ENCODE measurements around the gene SLC15A2. TPM values are rescaled to one million over a fixed set of nuclear protein-coding genes. Genes with fewer than 3 reads are reported as not detected.

Gene SLC15A2
- total RNA-seq, 2 donors from 2014 or later = 0.73 to 2.1 TPM

GRCh38 chr3:121942116-121942786 lies 48.0 kb downstream of the SLC15A2 start:
- H3K4me3 ChIP-seq (ENCODE audit: low read length) = no peak overlapping the region
- no peak for DNase-seq
- peaks cover 5% of the 10 kb centered on the region for H3K4me1 Mint-ChIP-seq
- no peaks in the 10 kb centered on the region for H3K4me1 ChIP-seq (ENCODE audit: control insufficient read depth, insufficient read depth, low read length)
- WGBS, 2 experiments (ENCODE audit: insufficient coverage in 1 of 2, insufficient read length in 1 of 2) = 96 to 100% methylated on average over 3 to 4 of the region's 4 CpGs
- no peak overlapping the region for H3K4me3 Mint-ChIP-seq
- H3K36me3 ChIP-seq (ENCODE audit: control insufficient read depth, insufficient read depth, low read length) = no peaks in the 10 kb centered on the region
- peaks cover 9% of the 10 kb centered on the region for H3K9me3 Mint-ChIP-seq
- peaks cover 11% of the 10 kb centered on the region for H3K36me3 Mint-ChIP-seq (ENCODE audit: low read depth)
- H3K9ac ChIP-seq (ENCODE audit: extremely low read depth, low read length, poor library complexity, severe bottlenecking) = no peak overlapping the region
- no peaks in the 10 kb centered on the region for H3K27me3 ChIP-seq (ENCODE audit: control insufficient read depth, insufficient read depth, low read length, poor library complexity, severe bottlenecking)
- TF ChIP-seq CTCF (conservative IDR thresholded peaks at IDR 0.05) = no peak
- no peak overlapping the region for H3K27ac ChIP-seq (ENCODE audit: low read depth, low read length)
- H3K27ac Mint-ChIP-seq = no peak overlapping the region
- no peaks in the 10 kb centered on the region for H3K9me3 ChIP-seq (ENCODE audit: control insufficient read depth, low read length)
- H3K27me3 Mint-ChIP-seq (ENCODE audit: insufficient read depth) = no peaks in the 10 kb centered on the region

GRCh38 chr3:121943431-121943830 lies 49.2 kb downstream of the SLC15A2 start:
- no peaks in the 10 kb centered on the region for H3K4me1 ChIP-seq (ENCODE audit: control insufficient read depth, insufficient read depth, low read length)
- no peak overlapping the region for H3K27ac Mint-ChIP-seq
- peaks cover 11% of the 10 kb centered on the region for H3K36me3 Mint-ChIP-seq (ENCODE audit: low read depth)
- H3K9me3 Mint-ChIP-seq = peaks cover 7% of the 10 kb centered on the region
- H3K9ac ChIP-seq (ENCODE audit: extremely low read depth, low read length, poor library complexity, severe bottlenecking) = no peak overlapping the region
- H3K27me3 ChIP-seq (ENCODE audit: control insufficient read depth, insufficient read depth, low read length, poor library complexity, severe bottlenecking) = no peaks in the 10 kb centered on the region
- TF ChIP-seq CTCF (conservative IDR thresholded peaks at IDR 0.05) = no peak
- H3K4me3 ChIP-seq (ENCODE audit: low read length) = no peak overlapping the region
- no peak overlapping the region for H3K27ac ChIP-seq (ENCODE audit: low read depth, low read length)
- no peak for DNase-seq
- H3K27me3 Mint-ChIP-seq (ENCODE audit: insufficient read depth) = no peaks in the 10 kb centered on the region
- no peaks in the 10 kb centered on the region for H3K36me3 ChIP-seq (ENCODE audit: control insufficient read depth, insufficient read depth, low read length)
- H3K4me3 Mint-ChIP-seq = no peak overlapping the region
- no peaks in the 10 kb centered on the region for H3K9me3 ChIP-seq (ENCODE audit: control insufficient read depth, low read length)
- H3K4me1 Mint-ChIP-seq = peaks cover 5% of the 10 kb centered on the region

GRCh38 chr3:121948641-121949040 lies 54.4 kb downstream of the SLC15A2 start:
- no peak overlapping the region for H3K27ac Mint-ChIP-seq
- H3K9me3 ChIP-seq (ENCODE audit: control insufficient read depth, low read length) = no peaks in the 10 kb centered on the region
- DNase-seq = no peak
- H3K4me1 Mint-ChIP-seq = no peaks in the 10 kb centered on the region
- no peak for TF ChIP-seq CTCF (conservative IDR thresholded peaks at IDR 0.05)
- H3K36me3 ChIP-seq (ENCODE audit: control insufficient read depth, insufficient read depth, low read length) = no peaks in the 10 kb centered on the region
- H3K36me3 Mint-ChIP-seq (ENCODE audit: low read depth) = no peaks in the 10 kb centered on the region
- 67% methylated on average over 1 of the region's 1 CpG; no CpG with 5 or more reads in 1 of the 2 experiments for WGBS, 2 experiments (ENCODE audit: insufficient coverage in 1 of 2, insufficient read length in 1 of 2)
- H3K4me3 Mint-ChIP-seq = no peak overlapping the region
- H3K4me3 ChIP-seq (ENCODE audit: low read length) = no peak overlapping the region
- no peak overlapping the region for H3K9ac ChIP-seq (ENCODE audit: extremely low read depth, low read length, poor library complexity, severe bottlenecking)
- H3K27me3 Mint-ChIP-seq (ENCODE audit: insufficient read depth) = no peaks in the 10 kb centered on the region
- H3K9me3 Mint-ChIP-seq = peaks cover 5% of the 10 kb centered on the region
- H3K27me3 ChIP-seq (ENCODE audit: control insufficient read depth, insufficient read depth, low read length, poor library complexity, severe bottlenecking) = no peaks in the 10 kb centered on the region
- H3K4me1 ChIP-seq (ENCODE audit: control insufficient read depth, insufficient read depth, low read length) = no peaks in the 10 kb centered on the region
- no peak overlapping the region for H3K27ac ChIP-seq (ENCODE audit: low read depth, low read length)

Data from endodermal cell (in vitro differentiated cells).